Breast epithelium (tissue), 4 donors: ENCODE measurements around the gene IFNGR2. TPM values are rescaled to one million over a fixed set of nuclear protein-coding genes. Genes with fewer than 3 reads are reported as not detected.

Experiments used
- DNase-seq, 2 donors: peaks; one replicate each; pipeline ENCODE4 v3.0.0-alpha.2; 2019; ENCODE audit warnings: low spot score in 2 of 2
- H3K27ac ChIP-seq, 2 donors: fragments of 200-600 bp; sonication (generic) in 1 of 2; one replicate each; pipeline ENCODE4 v1.5.1; 2016 to 2019; ENCODE audit warnings: mild to moderate bottlenecking in 1 of 2
- H3K27me3 ChIP-seq, 2 donors: fragments of 200-600 bp; sonication (generic) in 1 of 2; one replicate each; pipeline versions ENCODE4 v1.5.1 to v1.6.0; 2017 to 2019; ENCODE audit warnings: control low read depth in 1 of 2, mild to moderate bottlenecking in 1 of 2
- H3K36me3 ChIP-seq: fragments of 200-600 bp; one replicate; pipeline ENCODE4 v1.5.1; 2019
- H3K4me1 ChIP-seq, 2 donors: fragments of 200-600 bp; sonication (generic); one replicate each; pipeline ENCODE4 v1.5.1; 2016 to 2019; ENCODE audit warnings: control low read depth in 1 of 2
- H3K4me3 ChIP-seq, 3 donors: fragments of 200-600 bp; sonication (generic); 1 replicate in 2 of 3; 2 replicates in 1 of 3; pipeline ENCODE4 v1.5.1; 2016 to 2019; ENCODE audit warnings: mild to moderate bottlenecking in 3 of 3, moderate library complexity in 2 of 3
- H3K9me3 ChIP-seq, 2 donors: fragments of 200-600 bp; sonication (generic) in 1 of 2; one replicate each; pipeline ENCODE4 v1.5.1; 2016 to 2019; ENCODE audit warnings: control low read depth in 1 of 2
- POLR2A ChIP-seq: fragments of 450-650 bp; IDR thresholded peaks from one replicate; pipeline ENCODE4 v1.6.1; 2016; ENCODE audit warnings: antibody characterized with exemption, mild to moderate bottlenecking, moderate library complexity
- POLR2AphosphoS5 ChIP-seq, 3 donors: sonication (generic); formaldehyde crosslinking; IDR thresholded peaks; one replicate each; pipeline ENCODE4 v1.6.1; 2017; ENCODE audit warnings: antibody characterized with exemption in 3 of 3
- intact Hi-C: fragments of 100-400 bp; cut with DNase I; formaldehyde crosslinking; loops from one replicate; pipeline ENCODE4 v1.15.1; 2023; ENCODE audit warnings: low total_unique reads
- total RNA-seq, 3 donors: library from RNA; depleted of rRNA; stranded (reverse); fragments of >200 nt; gene quantifications; one replicate each; pipeline ENCODE4 v1.1.0, GENCODE V29; 2016
- TF ChIP-seq, protein P1 (sequence below), 3 donors: fragments of 450-650 bp; IDR thresholded peaks; one replicate each; pipeline ENCODE4 v1.5.1; 2016 to 2017; ENCODE audit warnings: antibody characterized with exemption in 3 of 3, mild to moderate bottlenecking in 3 of 3, moderate library complexity in 3 of 3

Gene IFNGR2
- total RNA-seq, 3 donors from 2014 or later = 61.6 to 76.7 (median 70.8) TPM

DNA sequence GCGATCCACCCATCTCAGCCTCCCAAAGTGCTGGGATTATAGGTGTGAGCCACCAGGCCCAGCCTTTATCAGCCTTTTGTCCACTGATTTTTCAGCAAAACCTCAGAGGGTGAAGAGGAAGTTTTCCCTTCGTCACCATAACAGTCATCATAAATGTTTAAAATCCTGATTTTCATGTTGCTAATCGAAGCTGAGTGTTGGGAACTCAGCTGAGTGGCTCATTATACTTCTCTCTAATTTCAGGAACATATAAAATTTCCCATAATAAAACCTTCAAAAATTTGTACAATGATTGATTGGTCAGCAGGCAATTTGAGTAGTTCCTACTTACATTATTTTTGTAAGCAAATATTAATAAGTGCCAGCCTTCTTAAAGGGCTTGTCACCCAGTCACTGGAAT lies 31.8 kb upstream of the IFNGR2 start:
- H3K4me1 ChIP-seq = no peaks in the 10 kb centered on the region

DNA sequence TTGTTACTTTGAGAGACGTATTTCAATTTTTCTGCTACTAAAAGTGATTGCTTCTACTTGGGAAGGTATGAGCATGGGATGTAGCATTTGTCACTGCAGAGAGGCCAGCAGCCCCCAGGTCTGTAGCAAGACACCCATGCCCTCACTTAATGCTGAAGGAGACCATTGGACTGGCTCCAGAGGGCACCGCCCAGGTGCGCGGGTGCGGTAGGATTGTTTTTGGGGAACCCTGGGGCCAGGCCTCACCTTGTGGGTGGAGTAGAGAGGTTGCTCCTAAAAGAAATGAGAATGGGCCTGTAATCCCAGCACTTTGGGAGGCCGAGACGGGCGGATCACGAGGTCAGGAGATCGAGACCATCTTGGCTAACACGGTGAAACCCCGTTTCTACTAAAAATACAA lies 30.6 kb upstream of the IFNGR2 start:
- Histone ChIP-seq H3K27ac (no peak overlapping the region), H3K9me3 (peaks cover under 1 to 10% of the 10 kb centered on the region in 2 donors), H3K36me3 (no peaks in the 10 kb centered on the region), H3K4me3 (no peak overlapping the region), H3K4me1 (no peaks in the 10 kb centered on the region), H3K27me3 (no peaks in the 10 kb centered on the region)
- intact Hi-C loops = no loop called here
- DNase-seq = no peak
- TF ChIP-seq POLR2A (no peak), POLR2AphosphoS5 (IDR thresholded peaks at IDR 0.05) (no peak)
- TF ChIP-seq, protein P1, sequence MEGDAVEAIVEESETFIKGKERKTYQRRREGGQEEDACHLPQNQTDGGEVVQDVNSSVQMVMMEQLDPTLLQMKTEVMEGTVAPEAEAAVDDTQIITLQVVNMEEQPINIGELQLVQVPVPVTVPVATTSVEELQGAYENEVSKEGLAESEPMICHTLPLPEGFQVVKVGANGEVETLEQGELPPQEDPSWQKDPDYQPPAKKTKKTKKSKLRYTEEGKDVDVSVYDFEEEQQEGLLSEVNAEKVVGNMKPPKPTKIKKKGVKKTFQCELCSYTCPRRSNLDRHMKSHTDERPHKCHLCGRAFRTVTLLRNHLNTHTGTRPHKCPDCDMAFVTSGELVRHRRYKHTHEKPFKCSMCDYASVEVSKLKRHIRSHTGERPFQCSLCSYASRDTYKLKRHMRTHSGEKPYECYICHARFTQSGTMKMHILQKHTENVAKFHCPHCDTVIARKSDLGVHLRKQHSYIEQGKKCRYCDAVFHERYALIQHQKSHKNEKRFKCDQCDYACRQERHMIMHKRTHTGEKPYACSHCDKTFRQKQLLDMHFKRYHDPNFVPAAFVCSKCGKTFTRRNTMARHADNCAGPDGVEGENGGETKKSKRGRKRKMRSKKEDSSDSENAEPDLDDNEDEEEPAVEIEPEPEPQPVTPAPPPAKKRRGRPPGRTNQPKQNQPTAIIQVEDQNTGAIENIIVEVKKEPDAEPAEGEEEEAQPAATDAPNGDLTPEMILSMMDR (IDR thresholded peaks at IDR 0.05) = no peak

More for the DNA sequence above, 31.8 kb upstream of the IFNGR2 start:
- intact Hi-C loops = no loop called here
- Histone ChIP-seq H3K9me3 (peaks cover 6 to 22% of the 10 kb centered on the region in 2 donors), H3K4me3 (no peak overlapping the region), H3K27ac (no peak overlapping the region), H3K36me3 (no peaks in the 10 kb centered on the region), H3K27me3 (no peaks in the 10 kb centered on the region)
- DNase-seq = no peak
- TF ChIP-seq POLR2A = no peak
- TF ChIP-seq, protein P1 (IDR thresholded peaks at IDR 0.05) = no peak
- TF ChIP-seq POLR2AphosphoS5 (IDR thresholded peaks at IDR 0.05) = no peak

DNA sequence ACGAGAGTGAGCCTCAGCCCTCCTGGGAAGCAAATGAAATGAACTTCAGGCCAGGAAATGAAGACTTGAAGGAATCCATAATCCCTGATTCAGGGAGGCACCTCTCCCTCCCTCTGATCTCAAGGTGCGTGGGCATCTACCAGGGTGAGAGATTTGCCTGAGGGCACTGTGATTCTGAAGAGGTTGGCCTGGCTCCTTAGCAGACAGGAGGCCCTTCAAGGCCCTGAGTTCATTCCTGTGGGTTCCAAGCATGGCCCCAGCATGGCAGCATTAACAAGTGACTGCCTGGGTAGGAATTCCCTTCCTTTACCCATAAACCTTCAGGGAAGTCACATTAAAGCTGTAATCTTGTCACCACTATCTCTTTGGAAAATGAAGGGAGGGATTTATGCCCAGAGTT lies 29.8 kb upstream of the IFNGR2 start:
- no peak overlapping the region for H3K4me3 ChIP-seq
- no peak for DNase-seq
- TF ChIP-seq POLR2A (no peak), POLR2AphosphoS5 (IDR thresholded peaks at IDR 0.05) (no peak)
- TF ChIP-seq, protein P1 (IDR thresholded peaks at IDR 0.05) = no peak
- no peaks in the 10 kb centered on the region for H3K36me3 ChIP-seq
- H3K4me1 ChIP-seq = no peaks in the 10 kb centered on the region
- H3K27me3 ChIP-seq = no peaks in the 10 kb centered on the region
- intact Hi-C loops = no loop called here
- no peak overlapping the region for H3K27ac ChIP-seq
- peaks cover 0 to 3% of the 10 kb centered on the region in 2 donors for H3K9me3 ChIP-seq

DNA sequence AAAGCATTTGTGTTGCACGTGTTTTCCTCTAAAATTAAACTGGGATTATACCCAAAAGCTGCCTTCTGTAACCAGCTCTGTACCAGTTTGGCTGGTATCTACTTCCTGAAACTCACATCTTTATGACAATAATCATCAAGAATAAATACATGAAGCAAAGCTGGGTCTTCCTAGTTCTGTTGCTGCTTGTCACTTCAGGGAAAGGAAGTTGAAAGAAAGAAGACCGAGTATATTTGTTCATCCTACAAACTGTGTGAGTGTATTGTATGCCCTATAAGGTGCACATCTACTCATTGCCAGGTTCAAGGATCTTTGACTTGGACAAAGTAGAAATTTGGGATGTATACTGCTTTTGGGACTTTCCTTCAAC lies 29.1 kb upstream of the IFNGR2 start:
- Histone ChIP-seq H3K36me3 (no peaks in the 10 kb centered on the region), H3K9me3 (no peaks in the 10 kb centered on the region), H3K27ac (peak overlapping the region in 1 of 2 donors; percentile 7), H3K4me3 (no peak overlapping the region), H3K27me3 (no peaks in the 10 kb centered on the region), H3K4me1 (no peaks in the 10 kb centered on the region)
- no peak for DNase-seq
- TF ChIP-seq POLR2AphosphoS5 (IDR thresholded peaks at IDR 0.05) = no peak
- TF ChIP-seq POLR2A = no peak
- TF ChIP-seq, protein P1 (IDR thresholded peaks at IDR 0.05) = no peak
- intact Hi-C loops = no loop called here

DNA sequence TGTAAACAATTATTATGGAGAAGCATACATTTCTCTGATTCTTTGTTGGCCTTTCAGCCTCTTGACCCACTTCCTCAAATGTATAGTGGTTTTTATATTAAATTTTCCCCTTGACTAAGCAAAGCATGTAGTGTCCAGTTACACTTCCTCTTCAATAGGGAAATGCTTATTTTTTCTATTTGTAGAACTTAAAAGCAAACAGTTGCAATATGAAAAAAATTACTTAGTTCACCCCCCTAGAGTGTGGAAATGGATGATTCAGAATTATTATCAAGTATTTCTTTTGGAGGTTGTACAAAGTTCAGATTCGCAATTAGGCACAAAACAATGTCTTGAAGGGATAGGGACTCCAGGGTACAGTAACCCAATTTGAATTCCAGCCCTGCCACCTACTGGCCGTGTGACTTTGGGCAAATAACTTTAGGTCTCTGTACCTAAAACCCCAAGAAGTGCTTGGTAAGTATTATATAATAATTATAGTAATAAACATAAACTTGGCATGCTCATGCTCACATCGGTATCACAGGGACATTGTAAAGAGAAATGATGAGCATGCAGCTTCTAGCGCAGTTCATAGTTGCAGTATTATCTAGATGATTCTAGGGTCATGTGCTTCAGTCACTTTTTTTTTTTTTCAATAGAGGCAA lies 28.6 kb upstream of the IFNGR2 start:
- DNase-seq = no peak
- Histone ChIP-seq H3K4me3 (no peak overlapping the region), H3K27me3 (no peaks in the 10 kb centered on the region), H3K9me3 (no peaks in the 10 kb centered on the region), H3K36me3 (no peaks in the 10 kb centered on the region), H3K27ac (peak overlapping the region in 1 of 2 donors; percentile 7), H3K4me1 (peaks cover 0 to 2% of the 10 kb centered on the region in 2 donors)
- intact Hi-C loops = no loop called here
- TF ChIP-seq, protein P1 (IDR thresholded peaks at IDR 0.05) = peak in 2 of 3 donors; percentile 28 to 54
- TF ChIP-seq POLR2A = no peak
